KG1 (cell line): ENCODE measurements around the gene NLN.
"Not testable (repeated sequence)": the region's sequence is repeated elsewhere in the genome, so short reads cannot be mapped to it uniquely, and the experiment has no call there.

Experiments used
- DNase-seq: peaks from one replicate; lab custom pipeline; 2025; lab: John Stamatoyannopoulos, UW

The NLN gene

GRCh38 chr5:65772963-65773362 lies 51.0 kb downstream of the NLN start:
- DNase-seq, result not testable (repeated sequence)

GRCh38 chr5:65774346-65774745 lies 52.3 kb downstream of the NLN start:
- DNase-seq, result no peak

- no peak for DNase-seq
Measured at GRCh38 chr5:65775476-65775875, 53.5 kb downstream of the NLN start.

- DNase-seq, result no peak
Measured at GRCh38 chr5:65776441-65777141, 54.6 kb downstream of the NLN start.

- no peak for DNase-seq
Measured at GRCh38 chr5:65778126-65778525, 56.1 kb downstream of the NLN start.

GRCh38 chr5:65779643-65780042 lies 57.6 kb downstream of the NLN start:
- DNase-seq, result no peak

- DNase-seq, result not testable (repeated sequence)
Measured at GRCh38 chr5:65788296-65788695, 66.3 kb downstream of the NLN start.

- no peak for DNase-seq
Measured at GRCh38 chr5:65790371-65791163, 68.6 kb downstream of the NLN start.

- DNase-seq, result no peak
Measured at GRCh38 chr5:65791712-65792673, 70.0 kb downstream of the NLN start.

GRCh38 chr5:65796269-65796668 lies 74.3 kb downstream of the NLN start:
- no peak for DNase-seq

- DNase-seq, result no peak
Measured at GRCh38 chr5:65796751-65797316, 74.8 kb downstream of the NLN start.

- no peak for DNase-seq
Measured at GRCh38 chr5:65797481-65797880, 75.5 kb downstream of the NLN start.

GRCh38 chr5:65799857-65800256 lies 77.9 kb downstream of the NLN start:
- DNase-seq, result no peak

GRCh38 chr5:65800775-65801174 lies 78.8 kb downstream of the NLN start:
- no peak for DNase-seq

GRCh38 chr5:65801352-65801783 lies 79.4 kb downstream of the NLN start:
- DNase-seq, result no peak

GRCh38 chr5:65802080-65802479 lies 80.1 kb downstream of the NLN start:
- DNase-seq, result no peak

- DNase-seq, result no peak
Measured at GRCh38 chr5:65802820-65803219, 80.8 kb downstream of the NLN start.

- DNase-seq, result no peak
Measured at GRCh38 chr5:65803699-65804391, 81.8 kb downstream of the NLN start.

- DNase-seq, result no peak
Measured at GRCh38 chr5:65805089-65805488, 83.1 kb downstream of the NLN start.

- DNase-seq, result not testable (repeated sequence)
Measured at GRCh38 chr5:65807494-65807893, 85.5 kb downstream of the NLN start.

GRCh38 chr5:65808251-65808741 lies 86.3 kb downstream of the NLN start:
- DNase-seq, result no peak
